HUES48 (cell line): ENCODE results near the gene PPM1G.
A peak's percentile ranks its signal among the peaks of the same experiment; 100 is the strongest.

Experiments
- H3K27ac ChIP-seq: one replicate; pipeline ENCODE4 v1.7.0; 2013; ENCODE audit warnings: low read depth, low read length, inconsistent platforms
- H3K27me3 ChIP-seq: 2 replicates; pipeline ENCODE4 v1.6.1; 2013; ENCODE audit warnings: mild to moderate bottlenecking, low read length; ENCODE audit not compliant: control insufficient read depth, insufficient read depth
- H3K36me3 ChIP-seq: 2 replicates; pipeline ENCODE4 v1.6.1; 2013; ENCODE audit warnings: low read length; ENCODE audit not compliant: control insufficient read depth, insufficient read depth
- H3K4me1 ChIP-seq: 2 replicates; pipeline ENCODE4 v1.6.1; 2013; ENCODE audit warnings: mild to moderate bottlenecking, low read length; ENCODE audit not compliant: control insufficient read depth, insufficient read depth
- H3K4me3 ChIP-seq: 2 replicates; pipeline ENCODE4 v1.5.1; 2013; ENCODE audit warnings: mild to moderate bottlenecking, low read depth, low read length
- H3K9ac ChIP-seq: 2 replicates; pipeline ENCODE4 v1.6.1; 2013; ENCODE audit warnings: mild to moderate bottlenecking, low read depth, low read length, moderate library complexity
- H3K9me3 ChIP-seq: 2 replicates; pipeline ENCODE4 v1.6.1; 2013; ENCODE audit warnings: low read length; ENCODE audit not compliant: control insufficient read depth, insufficient read depth

Gene PPM1G

DNA sequence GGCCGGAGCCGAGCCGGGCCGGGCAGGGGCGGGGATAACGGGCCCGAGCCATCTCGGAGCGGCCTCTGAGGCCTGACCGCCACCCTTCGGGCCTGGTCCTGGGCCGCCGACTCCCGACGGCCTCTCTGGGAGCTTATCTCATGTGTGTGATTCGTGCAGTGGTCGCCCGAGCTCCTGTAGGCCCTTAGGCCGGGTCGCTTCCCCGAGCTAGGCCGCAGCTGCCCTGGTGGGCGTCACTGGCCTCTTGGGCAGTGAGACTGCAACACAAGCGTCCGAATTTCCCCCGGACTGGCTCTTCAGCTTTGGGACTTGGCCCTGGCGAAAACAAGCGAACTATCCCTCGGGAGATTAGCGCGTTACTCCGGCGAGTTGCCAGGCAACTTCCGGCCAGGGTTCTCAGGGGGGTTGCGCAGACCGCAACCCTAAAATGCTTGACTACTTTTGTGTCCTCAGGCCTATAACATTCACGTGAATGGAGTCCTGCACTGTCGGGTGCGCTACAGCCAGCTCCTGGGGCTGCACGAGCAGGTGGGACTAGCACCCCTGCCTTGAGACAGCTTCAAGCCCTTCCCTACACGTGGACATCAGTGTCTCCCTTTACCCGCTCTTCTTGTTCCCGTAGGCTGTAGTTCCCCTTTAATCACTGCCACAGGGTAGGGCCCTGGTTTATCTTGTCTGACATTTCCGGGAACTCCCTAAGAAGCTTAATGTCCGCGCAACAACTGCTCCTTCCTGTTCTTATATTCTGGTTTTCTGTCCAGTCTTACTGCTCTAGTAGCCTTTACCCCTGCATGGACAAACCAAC is 38.4 kb downstream of the PPM1G start:
- Histone ChIP-seq H3K9ac (peak overlapping the region; percentile 75), H3K4me1 (peaks cover 3% of the 10 kb centered on the region; the same call in 1 of the 2 replicates), H3K9me3 (no peaks in the 10 kb centered on the region), H3K27me3 (no peaks in the 10 kb centered on the region), H3K27ac (peak overlapping the region; percentile 65), H3K4me3 (peak overlapping the region; percentile 73), H3K36me3 (peaks cover 66% of the 10 kb centered on the region)

GRCh38 chr2:27370026-27370815 is 39.2 kb downstream of the PPM1G start, which contains the start of the genes EIF2B4 and SNX17:
TSS of gene EIF2B4 (minus strand) at chr2:27370338. CDS start at chr2:27370314, 24 bp downstream.
TSS of gene SNX17 (plus strand) at chr2:27370616. CDS start at chr2:27370744, 128 bp downstream.
- Histone ChIP-seq H3K27ac (peak within 1 kb of the TSS; percentile 77), H3K9me3 (no peaks in the 10 kb centered on the region), H3K4me3 (peak within 1 kb of the TSS; percentile 73), H3K9ac (peak within 1 kb of the TSS; percentile 75), H3K36me3 (peaks cover 65% of the 10 kb centered on the region), H3K27me3 (no peaks in the 10 kb centered on the region), H3K4me1 (peaks cover 3% of the 10 kb centered on the region; the same call in 1 of the 2 replicates)

- H3K36me3 ChIP-seq = peaks cover 61% of the 10 kb centered on the region
These were observed 39.8 kb downstream of the PPM1G start for GRCh38 chr2:27369471-27370025.

GRCh38 chr2:27363933-27364332 is 45.5 kb downstream of the PPM1G start:
- Histone ChIP-seq H3K27ac (no peak overlapping the region), H3K36me3 (peaks cover 51% of the 10 kb centered on the region), H3K27me3 (no peaks in the 10 kb centered on the region), H3K4me3 (no peak overlapping the region), H3K4me1 (no peaks in the 10 kb centered on the region), H3K9me3 (no peaks in the 10 kb centered on the region), H3K9ac (no peak overlapping the region)

More at GRCh38 chr2:27369471-27370025, 39.8 kb downstream of the PPM1G start:
- no peaks in the 10 kb centered on the region for H3K27me3 ChIP-seq
- peak overlapping the region; percentile 77 for H3K27ac ChIP-seq
- peaks cover 3% of the 10 kb centered on the region; the same call in 1 of the 2 replicates for H3K4me1 ChIP-seq
- peak overlapping the region; percentile 73 for H3K9ac ChIP-seq
- H3K9me3 ChIP-seq = no peaks in the 10 kb centered on the region
- H3K4me3 ChIP-seq = peak overlapping the region; percentile 73

- no peak overlapping the region for H3K4me3 ChIP-seq
- H3K36me3 ChIP-seq = peaks cover 40% of the 10 kb centered on the region
- no peaks in the 10 kb centered on the region for H3K27me3 ChIP-seq
- H3K9ac ChIP-seq = no peak overlapping the region
- H3K4me1 ChIP-seq = no peaks in the 10 kb centered on the region
- no peaks in the 10 kb centered on the region for H3K9me3 ChIP-seq
- no peak overlapping the region for H3K27ac ChIP-seq
These were observed 46.5 kb downstream of the PPM1G start for GRCh38 chr2:27362678-27363420.

- no peaks in the 10 kb centered on the region for H3K9me3 ChIP-seq
- H3K9ac ChIP-seq = peak within 1 kb of the TSS; percentile 91
- H3K27ac ChIP-seq = peak within 1 kb of the TSS; percentile 94
- peaks cover 26% of the 10 kb centered on the region for H3K4me1 ChIP-seq
- H3K4me3 ChIP-seq = peak within 1 kb of the TSS; percentile 91
- no peaks in the 10 kb centered on the region; the same call in 1 of the 2 replicates for H3K36me3 ChIP-seq
- H3K27me3 ChIP-seq = no peaks in the 10 kb centered on the region
These were observed 52.8 kb downstream of the PPM1G start, which contains the start of gene GTF3C2 for GRCh38 chr2:27356382-27357181. TSS of gene GTF3C2 (minus strand) at chr2:27356764. CDS start at chr2:27343554, 13,210 bp downstream.

DNA sequence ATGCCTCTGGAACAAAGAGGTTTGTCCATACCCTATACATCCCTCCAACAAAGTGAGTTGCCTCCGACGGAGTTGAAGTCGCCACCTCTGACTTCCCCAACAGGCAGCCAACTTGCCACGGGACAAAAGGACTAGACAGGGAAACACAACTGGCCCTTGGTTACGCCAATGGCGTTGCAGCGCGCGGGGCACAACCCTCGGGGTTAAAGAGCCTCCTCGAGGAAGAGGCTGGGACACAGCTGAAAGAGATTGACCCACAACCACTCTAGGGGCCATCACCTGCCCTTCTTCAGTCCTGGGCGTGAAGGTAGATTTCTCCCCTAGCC is 53.4 kb downstream of the PPM1G start:
- H3K4me1 ChIP-seq = peaks cover 26% of the 10 kb centered on the region

DNA sequence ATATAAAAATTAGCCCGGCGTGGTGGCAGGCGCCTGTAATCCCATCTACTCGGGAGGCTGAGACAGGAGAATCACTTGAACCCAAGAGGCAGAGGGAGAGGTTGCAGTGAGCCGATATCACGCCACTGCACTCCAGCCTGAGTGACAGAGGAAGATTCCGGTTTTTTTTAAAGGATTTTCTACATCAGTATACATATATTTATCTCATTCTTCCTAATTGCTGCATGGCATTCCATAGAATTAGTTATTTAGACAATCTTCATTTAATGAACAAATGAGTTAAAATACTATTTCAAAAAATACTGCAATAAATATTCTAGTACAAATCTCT is 54.8 kb downstream of the PPM1G start:
- H3K9ac ChIP-seq = no peak overlapping the region
- H3K27me3 ChIP-seq = no peaks in the 10 kb centered on the region
- no peak overlapping the region for H3K4me3 ChIP-seq
- no peaks in the 10 kb centered on the region for H3K9me3 ChIP-seq
- no peak overlapping the region for H3K27ac ChIP-seq
- H3K4me1 ChIP-seq = peaks cover 26% of the 10 kb centered on the region
- H3K36me3 ChIP-seq = peaks cover 8% of the 10 kb centered on the region; the same call in 1 of the 2 replicates

More for the DNA sequence above, 53.4 kb downstream of the PPM1G start:
- H3K9ac ChIP-seq = peak overlapping the region; percentile 91
- H3K9me3 ChIP-seq = no peaks in the 10 kb centered on the region
- peak overlapping the region; percentile 94 for H3K27ac ChIP-seq
- H3K4me3 ChIP-seq = peak overlapping the region; percentile 91
- H3K36me3 ChIP-seq = no peaks in the 10 kb centered on the region; the same call in 1 of the 2 replicates
- H3K27me3 ChIP-seq = no peaks in the 10 kb centered on the region

DNA sequence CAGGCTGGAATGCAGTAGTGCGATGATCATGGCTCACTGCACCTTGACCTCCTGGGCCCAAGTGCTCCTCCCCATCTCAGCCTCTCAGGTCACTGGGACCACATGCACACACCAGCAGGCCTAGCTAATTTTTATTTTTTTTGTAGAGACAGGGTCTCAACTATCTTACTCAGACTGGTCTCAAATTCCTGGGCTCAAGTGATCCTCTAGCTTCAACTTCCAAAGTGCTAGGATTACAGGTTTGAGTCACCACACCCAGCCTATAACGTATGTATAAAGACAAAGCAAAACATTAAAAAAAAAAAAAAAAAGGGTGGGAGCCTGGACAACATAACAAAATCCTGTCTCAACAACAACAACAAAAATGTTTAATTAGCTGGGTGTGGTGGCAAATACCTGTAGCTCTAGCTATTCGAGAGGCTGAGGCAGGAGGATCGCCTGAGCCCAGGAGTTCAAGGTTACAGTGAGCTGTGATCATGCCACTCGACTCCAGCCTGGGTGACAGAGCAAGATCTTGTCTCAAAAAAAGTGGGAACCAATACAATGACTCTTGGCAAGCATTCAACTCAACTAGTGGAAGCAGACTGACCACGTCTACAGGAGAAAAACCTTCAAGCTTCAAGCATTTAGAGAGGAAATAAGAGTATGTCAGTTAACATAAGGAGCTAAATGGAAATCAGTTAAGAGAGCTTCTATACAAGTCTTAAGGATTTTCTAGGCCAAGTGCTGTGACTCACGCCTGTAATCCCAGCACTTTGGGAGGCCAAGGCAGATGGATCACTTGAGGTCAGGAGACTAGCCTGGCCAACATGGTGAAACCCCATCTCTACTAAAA is 55.4 kb downstream of the PPM1G start:
- Histone ChIP-seq H3K9me3 (no peaks in the 10 kb centered on the region), H3K27ac (peak overlapping the region; percentile 46), H3K36me3 (peaks cover 8% of the 10 kb centered on the region; the same call in 1 of the 2 replicates), H3K4me1 (peaks cover 26% of the 10 kb centered on the region), H3K9ac (no peak overlapping the region), H3K4me3 (no peak overlapping the region), H3K27me3 (no peaks in the 10 kb centered on the region)
